Keratinocyte (primary cell): ENCODE measurements around the gene CDK14. TPM values are rescaled to one million over a fixed set of nuclear protein-coding genes. Genes with fewer than 3 reads are reported as not detected.

Experiments
- DNase-seq: peaks from one replicate; pipeline ENCODE4 v3.0.0-alpha.2; 2011; ENCODE audit warnings: low read depth, missing footprints, low spot score
- FAIRE-seq: peaks from 2 replicates; lab custom pipeline; 2011; peaks lifted over from hg19 to GRCh38; lab: Jason Lieb, UNC
- H2AFZ ChIP-seq: 2 replicates; pipeline ENCODE4 v1.6.0; 2012; ENCODE audit warnings: low read length, control low read depth, inconsistent platforms; ENCODE audit not compliant: control insufficient read depth
- H3K27ac ChIP-seq: 2 replicates; pipeline ENCODE4 v1.5.1; 2011; ENCODE audit warnings: low read length; ENCODE audit not compliant: control insufficient read depth, insufficient read depth
- H3K27me3 ChIP-seq: 3 replicates; pipeline ENCODE4 v1.6.0; 2011; ENCODE audit warnings: low read length; ENCODE audit not compliant: control insufficient read depth, insufficient read depth; ENCODE audit errors: extremely low read depth
- H3K36me3 ChIP-seq, 2 experiments: 2 replicates in 1 of 2; 3 replicates in 1 of 2; pipeline ENCODE4 v1.5.1; 2011; ENCODE audit warnings: low read length in 2 of 2, mild to moderate bottlenecking in 1 of 2; ENCODE audit not compliant: control insufficient read depth in 2 of 2, insufficient read depth in 2 of 2; ENCODE audit errors: extremely low read depth in 1 of 2
- H3K4me1 ChIP-seq: 3 replicates; pipeline ENCODE4 v1.5.1; 2011; ENCODE audit warnings: low read length; ENCODE audit not compliant: control insufficient read depth, insufficient read depth; ENCODE audit errors: extremely low read depth
- H3K4me2 ChIP-seq: 3 replicates; pipeline ENCODE4 v1.6.0; 2011; ENCODE audit warnings: low read depth, low read length; ENCODE audit not compliant: control insufficient read depth, insufficient read depth; ENCODE audit errors: extremely low read depth
- H3K4me3 ChIP-seq, 3 experiments: fragments of 200-600 bp in 1 of 3; sonication (generic) in 1 of 3; 2 replicates in 2 of 3; 3 replicates in 1 of 3; pipeline ENCODE4 v1.5.1; 2011 to 2016; ENCODE audit warnings: low read length in 3 of 3, mild to moderate bottlenecking in 3 of 3, control low read depth in 2 of 3, inconsistent platforms in 1 of 3, low read depth in 1 of 3, mixed read lengths in 1 of 3, mixed run types in 1 of 3, moderate library complexity in 1 of 3; ENCODE audit not compliant: control insufficient read depth in 2 of 3, insufficient read depth in 2 of 3; ENCODE audit errors: extremely low read depth in 1 of 3
- H3K79me2 ChIP-seq: 2 replicates; pipeline ENCODE4 v1.6.0; 2012; ENCODE audit warnings: low read length; ENCODE audit not compliant: control insufficient read depth, insufficient read depth
- H3K9ac ChIP-seq: 3 replicates; pipeline ENCODE4 v1.6.0; 2011; ENCODE audit warnings: low read length; ENCODE audit not compliant: control insufficient read depth, insufficient read depth; ENCODE audit errors: extremely low read depth
- H3K9me1 ChIP-seq: 3 replicates; pipeline ENCODE4 v1.6.0; 2011; ENCODE audit warnings: low read length; ENCODE audit not compliant: control insufficient read depth, insufficient read depth; ENCODE audit errors: extremely low read depth
- H3K9me3 ChIP-seq: 2 replicates; pipeline ENCODE4 v1.5.1; 2012; ENCODE audit warnings: low read depth, low read length; ENCODE audit not compliant: control insufficient read depth
- H4K20me1 ChIP-seq: 3 replicates; pipeline ENCODE4 v1.6.0; 2011; ENCODE audit warnings: low read length; ENCODE audit not compliant: control insufficient read depth, insufficient read depth; ENCODE audit errors: extremely low read depth
- CTCF ChIP-seq, 3 experiments: IDR thresholded peaks in 1 of 3; conservative IDR thresholded peaks in 1 of 3; optimal IDR thresholded peaks in 1 of 3; 2 replicates in 2 of 3; 3 replicates in 1 of 3; pipeline versions ENCODE3 to v1.5.1; 2011; ENCODE audit warnings: low read length in 3 of 3, mild to moderate bottlenecking in 3 of 3, moderate library complexity in 2 of 3, control low read depth in 1 of 3, inconsistent platforms in 1 of 3; ENCODE audit not compliant: insufficient read depth in 2 of 3; ENCODE audit errors: extremely low read depth in 1 of 3
- EZH2 ChIP-seq: IDR thresholded peaks from one replicate; pipeline ENCODE4 v1.6.1; 2012; ENCODE audit warnings: inconsistent platforms, mild to moderate bottlenecking, low read length, moderate library complexity
- dilution Hi-C: fragments of 300-500 bp; cut with MboI; formaldehyde crosslinking; loops from one replicate; pipeline ENCODE4 v1.7.0; 2020; ENCODE audit warnings: low sequenced_read_pairs; ENCODE audit not compliant: extremely low pct_ligation_motif_present
- polyA plus RNA-seq, 5 experiments: library from polyadenylated mRNA; depleted of rRNA in 3 of 5; stranded (reverse) in 3 of 5; stranded (forward) in 1 of 5; unstranded in 1 of 5; fragments of >200 nt; gene quantifications; 1 replicate in 1 of 5; 2 replicates in 3 of 5; 3 replicates in 1 of 5; pipeline versions ENCODE4 v1.2.1 to v1.2.3, GENCODE V29; 2011 to 2012; ENCODE audit warnings: missing spikeins in 2 of 5, low read depth in 1 of 5, low replicate concordance in 1 of 5

The CDK14 gene
- polyA plus RNA-seq, 1 donor (not counting 4 experiments of a cell fraction or from before 2014, with no cell fraction given) = 4.0 TPM

DNA sequence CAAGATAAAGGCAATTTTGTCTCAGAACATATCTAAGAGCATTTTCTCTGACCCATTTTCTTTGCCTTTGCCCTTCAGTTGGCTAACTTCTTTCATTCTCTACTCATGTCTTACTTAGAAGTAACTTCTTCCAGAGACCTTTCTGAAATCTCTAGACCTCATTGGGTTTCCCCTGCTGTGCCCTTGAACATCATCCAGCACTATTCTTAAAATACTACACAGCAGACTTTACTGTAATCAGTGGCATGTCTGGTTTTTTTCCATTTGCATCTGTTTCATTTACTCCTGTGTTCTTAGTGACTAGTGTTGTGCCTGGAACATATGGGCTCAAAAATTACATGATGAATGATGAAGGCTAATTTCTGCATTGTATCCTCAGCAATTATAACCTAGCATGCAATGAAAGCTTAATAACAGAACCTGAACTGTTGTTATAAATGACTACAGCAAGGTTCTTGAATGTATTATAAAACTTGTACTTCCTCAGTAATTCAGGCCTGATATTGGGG, 301.9 kb downstream of the CDK14 start:
- Histone ChIP-seq H3K9me3 (no peaks in the 10 kb centered on the region), H3K9ac (no peak overlapping the region), H3K27me3 (no peaks in the 10 kb centered on the region), H3K79me2 (no peaks in the 10 kb centered on the region), H3K4me2 (no peak overlapping the region), H3K27ac (no peak overlapping the region), H3K4me3 (no peak overlapping the region), H3K36me3 (no peaks in the 10 kb centered on the region), H2AFZ (no peak overlapping the region), H4K20me1 (no peaks in the 10 kb centered on the region), H3K4me1 (no peaks in the 10 kb centered on the region), H3K9me1 (no peaks in the 10 kb centered on the region)
- FAIRE-seq (no peak), DNase-seq (no peak)
- TF ChIP-seq CTCF (optimal IDR thresholded peaks at IDR 0.05 in 1 of 3, IDR thresholded peaks at IDR 0.05 in 1 of 3, conservative IDR thresholded peaks at IDR 0.05 in 1 of 3; ENCODE audit: extremely low read depth in 1 of 3, insufficient read depth in 2 of 3, low read length in 3 of 3) (no peak), EZH2 (no peak)
- dilution Hi-C loops = no loop called here

DNA sequence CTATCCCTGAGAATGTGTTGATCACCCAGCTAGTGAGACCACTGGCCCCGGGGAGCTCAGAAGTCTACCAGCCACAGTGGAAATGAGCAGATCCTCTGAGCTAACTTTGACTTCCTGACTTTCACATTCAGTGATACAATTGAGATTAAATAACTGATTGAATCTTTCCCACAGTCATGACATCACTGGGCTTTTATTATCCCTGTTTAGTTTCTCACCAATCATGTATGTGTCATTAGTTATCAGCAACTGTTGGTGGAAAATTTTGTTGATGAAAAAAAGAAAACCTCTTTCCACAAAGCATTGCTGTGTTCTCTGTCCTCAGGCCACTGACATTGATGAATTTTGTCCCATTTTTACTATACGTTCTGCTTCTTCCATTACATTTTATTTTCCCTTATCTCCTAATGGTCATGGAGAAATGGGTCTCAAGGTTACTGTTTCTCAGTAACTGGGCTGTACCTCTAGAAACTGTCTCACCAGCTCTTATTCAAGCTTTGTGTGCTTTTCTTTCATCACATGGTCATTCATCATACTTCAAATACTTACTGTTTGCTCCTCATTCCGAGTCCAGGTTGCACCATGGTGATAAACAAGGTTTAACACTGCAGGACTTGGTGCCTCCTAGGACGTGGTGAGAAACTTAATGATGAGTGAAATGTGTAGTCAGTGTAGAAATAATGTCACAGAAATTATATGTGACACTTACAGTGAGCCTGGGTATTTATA, 304.7 kb downstream of the CDK14 start:
- Histone ChIP-seq H3K4me3 (no peak overlapping the region), H3K9me1 (no peaks in the 10 kb centered on the region), H3K27ac (no peak overlapping the region), H3K79me2 (no peaks in the 10 kb centered on the region), H4K20me1 (no peaks in the 10 kb centered on the region), H3K9ac (no peak overlapping the region), H3K4me2 (no peak overlapping the region), H3K9me3 (no peaks in the 10 kb centered on the region), H2AFZ (no peak overlapping the region), H3K36me3 (no peaks in the 10 kb centered on the region), H3K27me3 (no peaks in the 10 kb centered on the region), H3K4me1 (no peaks in the 10 kb centered on the region)
- FAIRE-seq (no peak), DNase-seq (no peak)
- dilution Hi-C loops = no loop called here
- no peak for TF ChIP-seq CTCF (optimal IDR thresholded peaks at IDR 0.05 in 1 of 3, IDR thresholded peaks at IDR 0.05 in 1 of 3, conservative IDR thresholded peaks at IDR 0.05 in 1 of 3; ENCODE audit: extremely low read depth in 1 of 3, insufficient read depth in 2 of 3, low read length in 3 of 3)
